K562 (cell line): Measurements from ENCODE around the gene SPEF1. TPM values are rescaled to one million over a fixed set of nuclear protein-coding genes. Genes with fewer than 3 reads are reported as not detected.

Experiments used
- CREB5 ChIP-seq: fragments of 250-450 bp; sonication (Bioruptor Pico); IDR thresholded peaks from 2 replicates; pipeline ENCODE4 v1.5.0; 2020; ENCODE audit warnings: mild to moderate bottlenecking
- ETV5 ChIP-seq: sonication (generic); formaldehyde crosslinking; IDR thresholded peaks from 2 replicates; pipeline ENCODE4 v1.4.0; 2020; ENCODE audit warnings: low read depth, mild to moderate bottlenecking, missing genetic modification reagents
- MAZ ChIP-seq, 2 experiments: fragments of 450-650 bp in 1 of 2; sonication (generic) in 1 of 2; formaldehyde crosslinking; IDR thresholded peaks in 1 of 2; conservative IDR thresholded peaks in 1 of 2; 2 replicates each; pipeline versions ENCODE4 v1.4.0 to v1.5.0; 2020; ENCODE audit warnings: mild to moderate bottlenecking in 1 of 2, missing genetic modification reagents in 1 of 2
- NR3C1 ChIP-seq: sonication (generic); formaldehyde crosslinking; IDR thresholded peaks from 2 replicates; pipeline ENCODE4 v1.8.1; 2022; ENCODE audit warnings: missing genetic modification reagents
- SOX6 ChIP-seq: fragments of 450-650 bp; IDR thresholded peaks from 2 replicates; pipeline ENCODE4 v1.6.1; 2014; ENCODE audit warnings: mild to moderate bottlenecking
- SP1 ChIP-seq: sonication (generic); formaldehyde crosslinking; IDR thresholded peaks from 2 replicates; pipeline ENCODE4 v1.8.1; 2022; ENCODE audit warnings: mild to moderate bottlenecking, missing genetic modification reagents
- TEAD1 ChIP-seq, 2 experiments: fragments of 450-650 bp in 1 of 2; sonication (generic) in 1 of 2; formaldehyde crosslinking; IDR thresholded peaks; 2 replicates each; pipeline versions ENCODE4 v1.4.0 to v1.8.0; 2020 to 2022; ENCODE audit warnings: mild to moderate bottlenecking in 2 of 2, missing genetic modification reagents in 1 of 2
- TFAP4 ChIP-seq: sonication (generic); formaldehyde crosslinking; IDR thresholded peaks from 2 replicates; pipeline ENCODE4 v1.8.0; 2022; ENCODE audit warnings: missing genetic modification reagents, mild to moderate bottlenecking, moderate library complexity, borderline replicate concordance
- ZNF165 ChIP-seq: fragments of 250-450 bp; sonication (Bioruptor Pico); IDR thresholded peaks from 2 replicates; pipeline ENCODE4 v1.4.0; 2020; ENCODE audit warnings: borderline replicate concordance
- ZNF212 ChIP-seq: fragments of 450-650 bp; formaldehyde crosslinking; IDR thresholded peaks from 2 replicates; pipeline ENCODE4 v1.4.0; 2020; ENCODE audit warnings: mild to moderate bottlenecking
- ZNF77 ChIP-seq: fragments of 250-450 bp; sonication (Bioruptor Pico); IDR thresholded peaks from 2 replicates; pipeline ENCODE4 v1.5.0; 2020
- polyA plus RNA-seq, 8 experiments: library from polyadenylated mRNA; depleted of rRNA in 4 of 8; stranded (reverse) in 5 of 8; unstranded in 3 of 8; fragments of >200 nt; fragmentation: Nextera tagmentation in 2 of 8; fragmentation: Illumina TruSeq in 1 of 8; extraction: Ambion mirVana in 2 of 8; extraction: Trizol in 1 of 8; gene quantifications; 2 replicates each; pipeline versions ENCODE4 v1.2.1 to v1.2.3, GENCODE V29; 2011 to 2014; ENCODE audit warnings: inconsistent platforms in 1 of 8, missing spikeins in 1 of 8
- total RNA-seq, 7 experiments: library from RNA; depleted of rRNA in 6 of 7; stranded (reverse); fragments of >200 nt in 6 of 7; fragmentation: Illumina TruSeq in 2 of 7; extraction: Trizol in 2 of 7; gene quantifications; 2 replicates each; pipeline versions ENCODE4 v1.2.1 to v1.2.3, GENCODE V29; 2011 to 2021; ENCODE audit warnings: low replicate concordance in 1 of 7
- TF ChIP-seq, protein P1 (sequence below): fragments of 250-450 bp; sonication (Bioruptor Pico); IDR thresholded peaks from 2 replicates; pipeline ENCODE4 v1.4.0; 2020; ENCODE audit warnings: mild to moderate bottlenecking, moderate library complexity
- TF ChIP-seq, protein P2 (sequence below), 3 experiments: fragments of 200-800 bp in 1 of 3; sonication (Bioruptor generic) in 1 of 3; sonication (generic) in 1 of 3; formaldehyde crosslinking in 1 of 3; IDR thresholded peaks; 2 replicates each; pipeline versions ENCODE4 v1.6.1 to v1.8.0; 2016 to 2022; ENCODE audit warnings: mild to moderate bottlenecking in 2 of 3, missing compliant biosample characterization in 2 of 3, missing genetic modification characterization in 2 of 3, missing genetic modification reagents in 1 of 3
- TF ChIP-seq, protein P3 (sequence below): sonication (generic); formaldehyde crosslinking; IDR thresholded peaks from 2 replicates; pipeline ENCODE4 v1.9.0; 2022; ENCODE audit warnings: mild to moderate bottlenecking, missing genetic modification reagents
- TF ChIP-seq, protein P4 (sequence below): fragments of 200-800 bp; sonication (Bioruptor generic); IDR thresholded peaks from 2 replicates; pipeline ENCODE4 v1.6.1; 2016; ENCODE audit warnings: missing genetic modification characterization, missing compliant biosample characterization

Gene SPEF1
- total and polyA plus RNA-seq, 9 of the 15 experiments (the other 6 are each of a cell fraction or from before 2014, with no cell fraction given) = not detected

- TF ChIP-seq TFAP4 (CRISPR knock-in tag) (peak; percentile 30; the same call in 1 of the 2 replicates), CREB5 (CRISPR knock-in tag) (no peak), ZNF77 (CRISPR knock-in tag) (no peak), ETV5 (CRISPR knock-in tag) (no peak), ZNF212 (CRISPR knock-in tag) (no peak), TEAD1 (CRISPR knock-in tag; IDR thresholded peaks at IDR 0.05) (no peak), SOX6 (no peak), NR3C1 (CRISPR knock-in tag) (no peak), MAZ (CRISPR knock-in tag; conservative IDR thresholded peaks at IDR 0.05 in 1 of 2, IDR thresholded peaks at IDR 0.05 in 1 of 2) (peak; percentile 34 to 74; a peak in 3 of 4 replicates), ZNF165 (CRISPR knock-in tag) (no peak), SP1 (CRISPR knock-in tag) (no peak)
- TF ChIP-seq, protein P1, sequence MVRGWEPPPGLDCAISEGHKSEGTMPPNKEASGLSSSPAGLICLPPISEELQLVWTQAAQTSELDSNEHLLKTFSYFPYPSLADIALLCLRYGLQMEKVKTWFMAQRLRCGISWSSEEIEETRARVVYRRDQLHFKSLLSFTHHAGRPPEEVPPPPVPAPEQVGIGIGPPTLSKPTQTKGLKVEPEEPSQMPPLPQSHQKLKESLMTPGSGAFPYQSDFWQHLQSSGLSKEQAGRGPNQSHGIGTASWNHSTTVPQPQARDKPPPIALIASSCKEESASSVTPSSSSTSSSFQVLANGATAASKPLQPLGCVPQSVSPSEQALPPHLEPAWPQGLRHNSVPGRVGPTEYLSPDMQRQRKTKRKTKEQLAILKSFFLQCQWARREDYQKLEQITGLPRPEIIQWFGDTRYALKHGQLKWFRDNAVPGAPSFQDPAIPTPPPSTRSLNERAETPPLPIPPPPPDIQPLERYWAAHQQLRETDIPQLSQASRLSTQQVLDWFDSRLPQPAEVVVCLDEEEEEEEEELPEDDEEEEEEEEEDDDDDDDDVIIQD = no peak
- TF ChIP-seq, protein P2, sequence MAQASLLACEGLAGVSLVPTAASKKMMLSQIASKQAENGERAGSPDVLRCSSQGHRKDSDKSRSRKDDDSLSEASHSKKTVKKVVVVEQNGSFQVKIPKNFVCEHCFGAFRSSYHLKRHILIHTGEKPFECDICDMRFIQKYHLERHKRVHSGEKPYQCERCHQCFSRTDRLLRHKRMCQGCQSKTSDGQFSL (CRISPR knock-in tag; IDR thresholded peaks at IDR 0.05) = no peak
- TF ChIP-seq, protein P2 (tag; IDR thresholded peaks at IDR 0.05) = no peak
- TF ChIP-seq, protein P3, sequence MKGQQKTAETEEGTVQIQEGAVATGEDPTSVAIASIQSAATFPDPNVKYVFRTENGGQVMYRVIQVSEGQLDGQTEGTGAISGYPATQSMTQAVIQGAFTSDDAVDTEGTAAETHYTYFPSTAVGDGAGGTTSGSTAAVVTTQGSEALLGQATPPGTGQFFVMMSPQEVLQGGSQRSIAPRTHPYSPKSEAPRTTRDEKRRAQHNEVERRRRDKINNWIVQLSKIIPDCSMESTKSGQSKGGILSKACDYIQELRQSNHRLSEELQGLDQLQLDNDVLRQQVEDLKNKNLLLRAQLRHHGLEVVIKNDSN = peak; percentile 70; the same call in 1 of the 2 replicates
- TF ChIP-seq, protein P4, sequence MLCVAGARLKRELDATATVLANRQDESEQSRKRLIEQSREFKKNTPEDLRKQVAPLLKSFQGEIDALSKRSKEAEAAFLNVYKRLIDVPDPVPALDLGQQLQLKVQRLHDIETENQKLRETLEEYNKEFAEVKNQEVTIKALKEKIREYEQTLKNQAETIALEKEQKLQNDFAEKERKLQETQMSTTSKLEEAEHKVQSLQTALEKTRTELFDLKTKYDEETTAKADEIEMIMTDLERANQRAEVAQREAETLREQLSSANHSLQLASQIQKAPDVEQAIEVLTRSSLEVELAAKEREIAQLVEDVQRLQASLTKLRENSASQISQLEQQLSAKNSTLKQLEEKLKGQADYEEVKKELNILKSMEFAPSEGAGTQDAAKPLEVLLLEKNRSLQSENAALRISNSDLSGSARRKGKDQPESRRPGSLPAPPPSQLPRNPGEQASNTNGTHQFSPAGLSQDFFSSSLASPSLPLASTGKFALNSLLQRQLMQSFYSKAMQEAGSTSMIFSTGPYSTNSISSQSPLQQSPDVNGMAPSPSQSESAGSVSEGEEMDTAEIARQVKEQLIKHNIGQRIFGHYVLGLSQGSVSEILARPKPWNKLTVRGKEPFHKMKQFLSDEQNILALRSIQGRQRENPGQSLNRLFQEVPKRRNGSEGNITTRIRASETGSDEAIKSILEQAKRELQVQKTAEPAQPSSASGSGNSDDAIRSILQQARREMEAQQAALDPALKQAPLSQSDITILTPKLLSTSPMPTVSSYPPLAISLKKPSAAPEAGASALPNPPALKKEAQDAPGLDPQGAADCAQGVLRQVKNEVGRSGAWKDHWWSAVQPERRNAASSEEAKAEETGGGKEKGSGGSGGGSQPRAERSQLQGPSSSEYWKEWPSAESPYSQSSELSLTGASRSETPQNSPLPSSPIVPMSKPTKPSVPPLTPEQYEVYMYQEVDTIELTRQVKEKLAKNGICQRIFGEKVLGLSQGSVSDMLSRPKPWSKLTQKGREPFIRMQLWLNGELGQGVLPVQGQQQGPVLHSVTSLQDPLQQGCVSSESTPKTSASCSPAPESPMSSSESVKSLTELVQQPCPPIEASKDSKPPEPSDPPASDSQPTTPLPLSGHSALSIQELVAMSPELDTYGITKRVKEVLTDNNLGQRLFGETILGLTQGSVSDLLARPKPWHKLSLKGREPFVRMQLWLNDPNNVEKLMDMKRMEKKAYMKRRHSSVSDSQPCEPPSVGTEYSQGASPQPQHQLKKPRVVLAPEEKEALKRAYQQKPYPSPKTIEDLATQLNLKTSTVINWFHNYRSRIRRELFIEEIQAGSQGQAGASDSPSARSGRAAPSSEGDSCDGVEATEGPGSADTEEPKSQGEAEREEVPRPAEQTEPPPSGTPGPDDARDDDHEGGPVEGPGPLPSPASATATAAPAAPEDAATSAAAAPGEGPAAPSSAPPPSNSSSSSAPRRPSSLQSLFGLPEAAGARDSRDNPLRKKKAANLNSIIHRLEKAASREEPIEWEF = no peak
These were observed 30.4 kb upstream of the SPEF1 start (continued) for GRCh38 chr20:3811467-3812258.
